ENCODE results near the gene TASP1.

- no peak for TF ChIP-seq POLR2AphosphoS5 (IDR thresholded peaks at IDR 0.05; ENCODE audit: insufficient read depth, low read depth, low read length)
- TF ChIP-seq CTCF (IDR thresholded peaks at IDR 0.05; ENCODE audit: extremely low read depth in 1 of 2, insufficient read depth in 1 of 2, low read depth in 1 of 2, low read length in 2 of 2) = no peak
- no peak for TF ChIP-seq POLR2A (IDR thresholded peaks at IDR 0.05; ENCODE audit: low read depth, low read length)
- peak; percentile 53 for TF ChIP-seq FOS (IDR thresholded peaks at IDR 0.05; ENCODE audit: borderline replicate concordance, insufficient read depth, low read length)
- TF ChIP-seq MAX (IDR thresholded peaks at IDR 0.05; ENCODE audit: insufficient read depth, insufficient read length) = no peak
- TF ChIP-seq EZH2 (IDR thresholded peaks at IDR 0.05; ENCODE audit: borderline replicate concordance, low read depth, low read length, severe bottlenecking) = no peak
- TF ChIP-seq MYC (IDR thresholded peaks at IDR 0.05; ENCODE audit: low read depth, low read length) = no peak
Observed at GRCh38 chr20:13525225-13525940, 113.3 kb downstream of the TASP1 start.

Measured in endothelial cell of umbilical vein (primary cell).